ENCODE measurements around the gene RPL6.

RPL6 gene

DNA sequence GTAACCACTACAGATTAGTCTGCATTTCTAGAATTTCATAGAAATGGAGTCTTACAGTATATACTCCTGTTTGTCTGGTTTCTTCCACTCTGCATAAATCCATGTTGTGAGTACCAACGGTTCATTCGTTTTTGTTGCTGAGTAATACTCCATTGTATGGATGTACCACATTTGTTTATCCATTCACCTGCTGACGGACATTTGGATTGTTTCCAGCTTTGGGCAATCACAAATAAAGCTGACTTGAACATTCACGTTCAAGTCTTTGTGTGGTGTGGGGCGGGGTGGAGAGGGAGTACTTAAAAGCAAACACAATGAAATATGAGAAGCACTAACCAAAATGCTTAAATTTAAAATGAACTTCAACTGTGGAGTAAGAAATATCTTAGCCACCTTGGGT is 34.3 kb downstream of the RPL6 start:
- DNase-seq = no peak

DNA sequence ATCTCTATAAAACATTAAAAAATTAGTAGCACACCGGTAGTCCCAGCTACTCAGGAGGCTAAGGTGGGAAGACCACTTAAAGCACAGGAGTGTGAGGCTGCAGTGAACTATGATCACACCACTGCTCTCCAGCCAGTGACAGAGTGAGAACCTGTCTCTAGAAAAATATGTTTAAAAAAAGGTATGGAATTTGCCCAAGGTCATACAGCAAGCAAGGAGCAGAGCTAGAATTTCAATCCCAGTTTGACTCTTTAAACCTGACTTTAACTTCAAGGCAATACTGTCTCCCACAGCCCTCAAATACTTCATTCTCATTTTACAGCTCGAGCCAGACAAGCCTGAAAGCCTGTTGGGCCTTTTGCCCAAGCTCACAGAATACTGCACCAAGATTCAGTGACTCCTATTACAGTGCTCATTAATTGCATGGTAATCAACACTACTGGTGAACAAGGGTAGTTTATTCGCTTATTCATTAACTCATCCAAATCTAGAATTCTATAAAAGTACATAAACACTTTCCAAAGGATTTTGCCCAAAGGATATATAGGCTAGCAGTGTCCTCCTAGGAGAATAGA is 35.2 kb downstream of the RPL6 start:
- DNase-seq = no peak

DNA sequence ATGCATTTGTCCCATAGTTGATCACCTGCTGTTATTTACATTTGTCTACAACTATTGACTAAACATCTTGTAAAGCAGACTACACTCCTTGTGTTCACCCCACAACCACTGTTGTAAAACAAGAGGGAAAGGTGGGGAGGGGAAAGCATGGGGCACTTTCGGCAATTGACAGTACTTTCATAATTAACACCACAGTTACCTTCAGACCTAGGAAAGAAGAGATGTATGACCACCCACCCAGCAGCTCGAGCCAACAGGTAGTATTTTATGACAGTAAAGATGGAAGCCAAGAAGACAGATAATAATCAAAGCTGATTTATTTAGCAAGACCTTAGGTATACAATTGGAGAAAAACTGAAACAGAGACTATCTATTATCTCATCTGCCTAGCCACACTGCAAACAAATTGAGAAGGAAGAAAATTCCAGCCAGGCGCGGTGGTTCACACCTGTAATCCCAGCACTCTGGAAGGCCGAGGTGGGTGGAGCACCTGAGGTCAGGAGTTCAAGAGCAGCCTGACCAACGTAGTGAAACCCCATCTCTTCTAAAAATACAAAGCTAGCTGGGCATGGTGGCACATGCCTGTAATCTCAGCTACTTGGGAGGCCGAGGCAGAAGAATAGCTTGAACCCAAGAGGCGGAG is 38.4 kb downstream of the RPL6 start:
- no peak for DNase-seq

DNA sequence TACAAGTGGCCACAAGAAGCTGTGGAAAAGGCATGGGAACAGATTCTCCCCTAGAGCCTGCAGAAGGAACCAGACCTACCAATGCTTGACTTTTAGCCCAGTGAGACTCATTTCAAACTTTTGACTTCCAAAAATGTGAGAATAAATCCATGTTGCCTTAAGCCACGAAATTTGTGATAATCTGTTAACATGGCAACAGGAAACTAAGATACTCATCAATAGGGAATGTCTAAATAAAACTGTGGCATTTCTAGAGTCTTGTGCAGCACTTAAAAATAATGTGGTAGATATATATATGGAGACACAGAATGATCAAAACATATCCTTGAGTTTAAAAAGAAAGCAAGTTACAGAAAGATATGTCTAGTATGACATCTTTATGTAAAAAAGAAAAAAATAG is 39.2 kb downstream of the RPL6 start:
- no peak for DNase-seq

DNA sequence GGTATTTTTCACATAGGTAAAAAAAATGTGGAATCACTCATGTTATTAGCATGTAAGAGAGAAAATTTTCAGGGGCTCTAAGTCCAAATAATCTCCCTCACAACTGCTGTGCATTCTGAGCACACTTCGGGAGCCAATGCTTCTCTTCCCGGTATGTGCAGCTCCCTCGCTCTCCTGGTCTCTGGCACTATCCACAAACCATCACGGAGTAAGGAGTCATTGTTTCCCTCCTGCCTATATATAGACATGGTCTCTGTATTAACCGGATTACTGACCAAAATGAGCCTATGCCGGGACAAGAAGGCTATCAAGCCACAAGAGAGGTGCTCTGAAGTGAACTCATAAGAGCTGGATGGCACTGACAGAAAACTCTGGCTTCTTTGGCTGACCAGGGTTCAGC is 40.5 kb downstream of the RPL6 start:
- DNase-seq = no peak

DNA sequence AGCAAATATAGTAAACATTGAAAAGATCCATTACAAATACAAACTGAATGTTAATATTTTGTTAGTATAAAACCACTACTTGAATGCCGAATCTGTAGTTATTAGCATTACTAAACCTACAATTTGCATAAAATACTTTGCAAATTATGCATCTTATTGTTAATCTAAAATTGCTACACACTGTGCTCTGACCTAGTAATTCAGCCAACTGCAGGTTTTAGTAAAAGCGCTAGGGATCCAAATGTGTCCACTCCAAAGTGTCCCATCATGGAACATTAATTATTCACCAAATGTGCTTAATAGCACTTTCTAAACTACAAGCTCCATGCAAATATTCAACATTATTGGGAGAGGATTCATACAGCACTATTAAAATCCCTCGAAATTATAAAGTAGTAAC is 41.4 kb downstream of the RPL6 start:
- no peak for DNase-seq

DNA sequence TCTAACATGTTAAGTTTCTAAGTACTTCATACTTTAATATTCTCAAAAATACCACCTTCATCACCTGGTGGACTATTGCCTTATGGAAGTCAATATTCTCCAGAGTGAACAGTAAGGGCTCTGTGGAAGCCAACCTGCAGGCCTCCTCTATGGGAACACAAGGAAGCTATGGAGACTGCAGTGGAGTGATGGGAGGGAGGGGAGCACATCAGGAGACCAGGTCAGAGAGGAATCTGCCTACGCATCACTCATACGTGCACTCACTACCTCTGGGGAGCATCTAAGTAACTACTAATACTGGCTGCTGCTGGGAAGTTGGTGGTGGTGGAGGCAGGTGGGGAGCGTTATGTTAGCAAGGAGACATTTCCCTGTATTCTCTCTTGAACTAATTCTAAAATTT is 47.1 kb downstream of the RPL6 start:
- no peak for DNase-seq

DNA sequence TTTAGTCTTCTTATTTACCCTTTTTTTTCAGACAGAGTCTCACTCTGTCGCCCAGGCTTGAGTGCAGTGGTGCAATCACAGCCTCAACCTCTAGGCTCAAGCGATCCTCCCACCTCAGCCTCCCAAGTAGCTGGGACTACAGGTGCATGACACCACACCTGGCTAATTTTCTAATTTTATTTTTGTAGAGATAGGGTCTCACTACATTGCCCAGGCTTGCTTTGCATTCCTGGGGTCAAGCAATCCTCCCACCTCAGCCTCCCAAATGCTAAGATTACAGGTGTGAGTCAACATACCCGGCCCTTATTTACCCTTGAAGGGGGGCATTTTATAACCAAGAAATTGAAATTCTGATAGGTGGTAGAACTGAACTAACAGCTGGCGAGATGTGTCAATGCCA is 48.1 kb downstream of the RPL6 start:
- no peak for DNase-seq

DNA sequence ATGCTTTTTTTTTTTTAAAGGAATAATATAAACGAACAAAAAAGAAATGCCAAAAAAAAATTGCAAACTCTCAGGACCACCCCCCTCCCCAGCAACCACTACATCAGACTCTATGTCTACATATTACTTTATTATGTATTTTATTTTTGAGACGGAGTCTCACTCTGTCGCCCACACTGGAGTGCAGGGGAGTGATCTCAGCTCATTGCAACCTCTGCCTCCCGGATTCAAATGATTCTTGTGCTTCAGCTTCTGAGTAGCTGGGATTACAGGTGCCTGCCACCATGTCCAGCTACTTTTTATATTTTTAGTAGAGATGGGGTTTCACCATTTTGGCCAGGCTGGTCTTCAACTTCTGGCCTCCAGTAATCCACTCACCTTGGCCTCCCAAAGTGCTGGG is 50.1 kb downstream of the RPL6 start:
- DNase-seq = no peak

DNA sequence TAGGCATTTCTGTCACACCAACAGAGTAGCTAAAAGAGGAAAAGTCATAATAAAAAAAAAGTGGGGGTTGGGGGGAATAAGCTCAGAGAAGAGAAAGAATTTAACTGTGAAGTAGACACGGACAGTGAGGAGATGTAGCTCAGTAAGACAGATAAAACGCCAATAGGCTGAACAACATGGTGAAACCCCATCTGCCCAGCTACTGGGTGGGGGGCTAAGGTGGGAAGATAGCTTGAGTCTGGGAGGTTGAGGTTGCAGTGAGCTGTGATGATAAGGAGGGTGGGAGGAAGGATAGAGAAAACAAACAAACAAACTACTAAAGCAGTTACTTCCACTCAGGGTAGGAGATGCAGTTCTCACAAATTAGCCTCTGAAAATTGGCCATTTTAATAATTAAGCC is 52.2 kb downstream of the RPL6 start:
- DNase-seq = no peak

Measured in fibroblast of skin of scalp (primary cell).